HG03442 (cell line): Measurements from ENCODE around the gene DCANP1.

Experiments used
- ATAC-seq: cut with Tn5 transposase; IDR thresholded peaks from one replicate; pipeline ENCODE4 v1.9.1; 2021; ENCODE audit warnings: mild to moderate bottlenecking, moderate library complexity; ENCODE audit not compliant: unreplicated experiment

DCANP1 gene

DNA sequence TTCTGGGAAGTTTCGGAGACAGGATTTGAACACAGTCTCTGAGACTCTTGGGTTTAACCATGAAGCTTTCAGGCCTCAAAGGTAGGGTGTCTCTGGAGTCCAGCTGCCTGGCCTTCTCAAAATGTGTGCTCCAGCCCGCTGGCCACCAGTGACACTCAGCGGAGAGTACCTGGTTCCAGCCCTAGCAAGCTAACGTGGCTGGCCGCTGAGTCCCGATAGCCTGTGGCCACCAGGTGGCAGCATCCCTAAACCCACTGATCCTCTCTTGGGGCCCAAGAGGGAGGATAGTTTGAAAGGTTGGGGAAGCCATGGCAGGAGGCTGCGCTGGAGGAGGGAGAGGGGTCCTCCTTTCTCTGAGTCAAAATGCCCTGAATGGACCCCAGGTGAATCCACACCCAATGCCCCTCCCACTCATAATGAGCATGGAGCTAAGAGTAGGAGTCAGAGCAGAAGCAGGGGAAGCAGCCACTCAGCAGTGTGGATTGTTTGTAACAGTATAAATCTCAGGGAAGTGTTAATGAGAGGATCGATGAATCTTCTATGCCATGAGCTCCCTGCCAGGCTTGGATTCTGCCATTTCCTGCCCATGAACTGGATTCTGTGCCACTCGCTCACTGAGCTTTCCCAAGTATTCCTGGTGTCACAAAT, 10.4 kb upstream of the DCANP1 start:
- ATAC-seq, result peak; percentile 56

DNA sequence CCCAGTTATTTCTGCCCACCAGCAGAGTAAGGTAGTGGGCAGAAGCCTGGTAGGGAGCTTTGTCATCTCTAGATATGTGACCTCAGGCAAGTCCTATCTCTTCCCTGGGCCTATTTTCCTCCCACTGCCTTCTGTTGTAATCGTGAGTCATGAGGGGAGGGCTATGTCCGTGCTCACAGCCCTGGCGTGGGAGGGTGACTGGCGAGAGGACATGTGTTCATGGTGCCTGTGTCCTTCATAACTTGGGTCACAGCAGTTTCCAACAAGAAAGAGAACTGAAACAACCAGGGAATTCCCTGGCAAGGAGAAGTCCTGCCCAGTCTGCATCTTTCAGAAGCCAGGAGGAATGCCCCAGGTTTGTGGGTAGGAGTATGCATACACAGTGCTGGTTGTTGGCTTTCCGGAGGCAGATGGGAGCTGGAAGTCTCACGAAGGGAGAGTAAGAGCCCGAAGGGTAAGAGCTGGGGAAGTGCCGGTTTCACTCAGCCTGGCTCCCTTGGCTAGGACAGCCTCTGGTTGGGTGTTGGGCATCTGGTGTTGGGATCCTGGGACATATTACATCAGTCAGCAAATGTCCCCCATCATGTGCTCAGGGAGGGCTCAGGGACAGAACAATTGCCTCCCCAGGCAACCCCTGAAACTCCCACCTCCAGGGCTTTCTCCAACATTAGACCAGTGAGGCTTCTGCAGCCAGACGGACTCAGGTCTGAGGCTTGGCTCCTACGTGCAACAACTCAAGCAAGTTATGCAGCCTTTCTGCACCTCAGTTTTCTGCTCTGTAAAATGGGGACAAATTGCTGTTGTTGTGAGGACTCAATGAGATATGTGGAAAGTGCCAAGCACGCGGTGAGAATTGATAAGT, 9.3 kb upstream of the DCANP1 start:
- peak; percentile 82 for ATAC-seq

DNA sequence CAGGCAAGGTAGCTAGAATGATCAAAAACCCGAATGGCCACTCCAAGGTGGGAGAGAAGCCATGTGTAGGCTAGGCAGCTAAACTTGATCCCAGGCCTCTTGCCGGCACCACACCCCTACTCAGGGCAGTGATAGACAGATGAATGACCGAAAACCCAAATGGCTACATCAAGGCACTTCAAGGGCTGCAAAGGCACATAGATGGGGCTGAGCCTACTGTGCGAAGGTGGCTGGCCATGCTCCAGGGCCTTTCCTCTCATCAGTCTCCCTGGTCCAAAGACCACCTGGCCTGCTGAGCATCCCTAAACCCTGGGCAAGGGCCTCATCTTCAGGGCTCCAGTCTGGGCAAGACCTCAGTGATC, 8.7 kb upstream of the DCANP1 start:
- no peak for ATAC-seq

DNA sequence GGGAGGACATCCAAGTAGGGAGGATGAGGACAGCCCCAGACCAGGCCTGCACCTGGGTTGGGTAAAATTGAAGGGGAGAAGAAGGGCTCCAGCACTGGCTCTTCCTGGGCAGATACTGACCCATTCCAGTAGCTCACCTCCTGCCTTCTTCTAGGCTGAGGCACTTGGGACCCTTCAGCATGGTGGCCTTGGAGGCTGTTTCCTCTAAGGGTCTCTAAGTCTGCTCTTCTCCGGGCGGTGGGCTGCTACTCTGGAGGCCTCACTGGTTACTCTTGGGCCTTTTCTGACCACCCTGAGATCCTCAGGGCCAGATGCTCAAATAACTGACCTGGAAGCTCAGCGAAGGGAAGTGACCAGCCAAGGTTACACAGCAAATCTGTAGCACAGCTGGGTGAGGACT, 7.8 kb upstream of the DCANP1 start:
- ATAC-seq, result no peak

DNA sequence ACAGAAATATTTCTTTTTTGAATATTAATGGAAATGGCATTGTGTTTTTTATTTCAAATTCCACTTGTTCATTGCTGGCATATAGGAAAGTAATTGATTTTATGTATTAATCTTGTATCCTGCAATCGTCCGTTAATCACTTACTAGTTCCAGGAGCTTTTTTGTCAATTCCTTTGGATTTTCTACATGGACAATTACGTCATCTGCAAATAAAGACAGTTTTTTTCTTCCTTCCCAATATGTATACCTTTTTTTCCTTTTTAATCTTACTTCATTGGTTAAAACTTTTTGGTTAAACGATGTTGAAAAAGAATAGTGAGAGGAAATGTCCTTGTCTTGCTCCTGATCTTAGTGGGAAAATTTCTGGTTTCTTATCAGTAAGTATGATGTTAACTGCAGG, 6.5 kb upstream of the DCANP1 start:
- ATAC-seq, result no peak

DNA sequence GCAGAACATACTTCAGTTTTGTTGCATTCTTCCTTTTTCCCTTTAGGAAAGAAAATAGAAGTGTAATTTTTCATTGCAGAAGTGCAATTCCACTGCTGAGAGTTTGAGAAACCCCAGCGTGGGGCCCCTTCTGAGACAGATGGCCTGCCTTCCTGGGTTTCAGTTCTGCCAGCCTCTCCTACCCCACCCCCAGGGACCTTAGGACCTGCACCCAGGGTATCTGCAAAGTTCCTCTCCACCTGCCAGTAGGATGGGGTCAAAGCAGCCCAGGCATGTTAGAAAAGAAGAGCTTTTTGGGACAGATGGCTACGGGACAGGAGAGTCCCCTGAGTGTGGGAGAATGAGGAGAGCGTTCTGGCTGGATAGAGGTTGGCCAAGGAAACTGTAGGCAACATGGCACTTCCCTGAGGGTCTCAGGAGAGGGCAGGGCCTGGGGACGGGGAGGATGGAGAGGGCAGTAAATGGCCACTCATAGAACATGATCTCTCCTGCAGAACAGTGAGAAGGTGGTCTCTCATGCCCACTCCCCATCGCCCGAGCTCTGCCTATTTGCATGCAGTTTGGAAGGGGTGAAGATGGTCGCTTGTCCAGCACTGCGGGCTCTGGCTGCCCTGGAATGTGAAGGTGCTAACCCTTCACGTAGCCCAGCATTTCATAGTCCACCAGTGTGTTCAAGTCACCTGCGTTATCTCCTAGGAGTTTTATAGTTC, 5.3 kb upstream of the DCANP1 start, which contains the start of gene TIFAB:
Gene TIFAB, minus strand, starts transcription at position 31 of the 710 bp plus-strand sequence. CDS start 2,412 bp downstream, outside the sequence.
- no peak for ATAC-seq

DNA sequence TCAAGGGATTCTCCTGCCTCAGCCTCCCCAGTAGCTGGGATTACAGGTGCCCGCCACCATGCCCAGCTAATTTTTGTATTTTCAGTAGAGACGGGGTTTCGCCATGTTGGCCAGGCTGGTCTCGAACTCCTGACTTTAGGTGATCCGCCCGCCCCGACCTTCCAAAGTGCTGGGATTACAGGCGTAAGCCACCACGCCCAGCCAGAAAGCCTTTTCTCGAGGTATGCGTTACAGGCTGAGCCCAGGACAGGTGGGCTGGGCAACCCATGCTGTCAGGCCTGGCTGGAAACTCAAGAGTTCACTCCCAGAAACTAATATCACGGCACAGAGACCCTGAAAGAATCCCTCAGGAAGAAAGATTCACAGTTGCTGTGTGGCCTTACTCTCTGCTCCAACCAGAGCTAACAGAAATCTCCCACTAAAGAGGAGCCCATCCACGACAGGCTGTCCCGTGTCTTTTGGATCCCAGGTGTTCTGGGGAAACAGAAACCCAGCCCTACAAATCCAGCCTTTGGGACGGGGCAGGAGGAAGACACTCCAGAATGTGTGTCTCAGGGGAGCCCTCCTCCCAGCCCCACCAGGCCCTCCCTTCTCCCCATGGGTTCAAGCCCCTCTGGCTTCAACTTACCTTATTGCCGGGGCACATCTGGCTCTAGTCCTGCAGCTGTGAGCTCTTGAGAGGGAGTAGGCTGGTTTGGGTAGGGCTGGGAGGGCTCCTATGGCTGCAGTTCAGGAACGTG, 4.6 kb upstream of the DCANP1 start:
- no peak for ATAC-seq

DNA sequence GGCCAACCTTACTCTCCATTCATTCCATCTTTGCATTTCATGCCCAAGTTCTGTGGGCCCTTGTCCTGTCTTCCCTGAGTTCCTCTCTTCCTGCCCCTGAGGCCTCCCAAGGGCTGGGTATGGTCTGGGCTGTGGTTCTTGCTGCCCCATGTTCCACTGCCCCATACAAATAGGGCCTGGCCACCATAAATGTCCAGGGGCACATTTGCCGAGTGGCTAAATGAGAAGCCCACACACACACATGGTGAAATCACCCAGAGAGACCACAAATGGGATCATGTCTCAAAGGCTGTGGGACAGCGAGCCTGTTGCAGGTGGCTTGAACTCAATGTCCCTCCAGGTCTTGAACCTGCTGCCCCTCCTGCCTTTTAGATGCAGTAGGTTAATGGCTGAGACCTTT, 3.8 kb upstream of the DCANP1 start:
- ATAC-seq, result no peak

DNA sequence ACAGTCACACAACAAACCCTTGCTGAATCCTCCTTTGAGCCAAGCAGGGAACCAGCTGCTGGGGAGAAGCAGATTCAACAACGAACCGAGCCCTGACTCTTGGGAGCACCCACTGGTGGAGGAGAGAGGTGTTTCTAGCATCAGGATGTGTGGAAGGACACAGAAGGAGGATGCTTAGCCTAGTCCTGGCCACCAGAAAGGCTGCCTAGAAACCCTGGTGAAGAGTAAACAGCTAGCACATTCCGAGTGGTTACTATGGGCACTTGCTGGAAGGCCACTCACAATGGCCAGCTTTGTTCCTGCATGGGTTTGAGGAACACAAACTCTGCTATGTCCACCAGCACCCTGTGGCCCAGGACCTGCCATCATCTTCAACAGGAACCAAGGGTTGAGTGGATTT, 3.2 kb upstream of the DCANP1 start:
- ATAC-seq, result no peak

DNA sequence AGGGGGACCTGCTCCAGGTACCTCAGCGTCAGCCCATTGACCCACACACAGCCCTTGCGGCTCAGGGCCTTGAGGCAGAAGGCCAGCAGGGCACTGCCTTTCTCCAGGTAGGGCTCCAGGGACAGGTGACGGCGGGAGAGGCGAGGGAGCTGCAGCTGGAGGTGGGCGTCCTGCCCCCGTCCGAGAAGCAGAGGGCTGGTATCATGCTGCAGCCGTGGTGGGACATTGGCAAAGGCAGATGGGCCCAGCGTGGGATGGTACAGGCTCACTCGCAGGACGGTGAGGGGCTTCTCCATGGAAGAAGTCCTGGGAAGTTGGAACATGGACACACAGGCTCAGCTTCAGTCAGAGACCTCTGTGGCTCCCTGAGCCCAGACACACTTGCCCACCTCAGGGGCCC, 2.5 kb upstream of the DCANP1 start:
- ATAC-seq, result no peak

DNA sequence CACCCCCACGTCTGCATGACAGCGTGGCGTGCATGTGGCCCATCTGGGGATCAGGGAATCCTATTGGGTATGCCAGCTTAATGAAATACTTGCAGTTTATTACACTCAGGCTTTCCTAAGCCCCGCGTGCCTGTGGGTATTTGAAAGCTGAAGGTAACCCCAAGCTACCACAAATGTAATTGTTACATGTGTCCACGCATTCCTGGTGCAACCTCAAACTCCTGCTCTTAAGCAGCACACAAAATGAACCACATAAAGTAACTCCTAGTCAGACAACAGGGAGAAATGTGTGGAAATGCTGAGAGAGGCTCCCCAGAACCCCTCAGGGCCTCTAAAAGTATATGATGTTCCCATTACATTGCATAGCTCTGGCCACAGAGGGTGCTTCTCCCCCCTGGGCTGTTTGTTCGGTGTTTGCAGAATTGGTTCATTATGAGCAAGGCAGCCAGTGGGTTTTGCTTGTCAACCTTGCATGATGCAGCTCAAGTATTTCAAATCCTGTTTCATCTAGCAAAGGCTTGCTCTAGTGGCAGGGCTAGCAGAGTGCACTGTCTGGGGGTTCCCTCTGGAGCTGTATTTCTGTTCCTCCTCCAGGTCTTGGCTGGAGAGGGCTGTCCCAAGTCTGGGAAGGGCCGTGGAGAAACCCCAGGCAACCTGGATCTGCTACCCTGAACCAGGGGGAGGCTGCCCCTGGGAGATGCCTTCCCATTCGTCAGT, 1.8 kb upstream of the DCANP1 start:
- no peak for ATAC-seq

DNA sequence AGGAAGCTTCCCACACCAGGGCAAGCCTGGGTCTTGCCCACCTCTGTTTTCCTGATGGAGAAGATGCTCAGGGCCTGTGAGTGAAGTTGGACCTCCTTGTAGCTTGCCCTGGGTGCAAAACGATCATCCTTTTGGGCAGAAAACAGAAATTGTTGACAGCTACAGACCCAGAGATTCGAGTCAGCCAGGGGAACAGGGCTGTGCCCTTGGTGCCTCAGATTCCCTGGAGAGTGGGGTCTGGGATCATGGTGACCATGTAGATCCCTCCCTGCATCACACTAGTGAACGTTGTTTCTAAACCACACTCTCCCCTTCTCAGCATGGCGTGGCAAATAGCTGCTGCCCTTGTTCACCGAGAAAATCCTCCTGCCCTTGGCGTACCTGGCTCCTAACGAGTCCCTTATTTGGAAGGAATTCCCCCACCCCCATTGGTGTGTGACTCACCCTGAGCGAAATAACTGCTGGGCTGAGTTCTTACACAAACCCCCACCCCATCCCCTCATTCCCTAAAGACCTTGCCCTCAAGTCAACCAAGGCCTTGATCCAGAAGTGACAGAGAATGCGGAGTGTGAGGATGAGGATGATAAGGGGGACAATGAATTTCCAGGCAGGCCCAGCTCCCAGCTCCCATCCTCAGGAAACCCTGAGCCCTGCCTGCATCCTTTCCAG, 1.1 kb upstream of the DCANP1 start:
- ATAC-seq, result no peak

DNA sequence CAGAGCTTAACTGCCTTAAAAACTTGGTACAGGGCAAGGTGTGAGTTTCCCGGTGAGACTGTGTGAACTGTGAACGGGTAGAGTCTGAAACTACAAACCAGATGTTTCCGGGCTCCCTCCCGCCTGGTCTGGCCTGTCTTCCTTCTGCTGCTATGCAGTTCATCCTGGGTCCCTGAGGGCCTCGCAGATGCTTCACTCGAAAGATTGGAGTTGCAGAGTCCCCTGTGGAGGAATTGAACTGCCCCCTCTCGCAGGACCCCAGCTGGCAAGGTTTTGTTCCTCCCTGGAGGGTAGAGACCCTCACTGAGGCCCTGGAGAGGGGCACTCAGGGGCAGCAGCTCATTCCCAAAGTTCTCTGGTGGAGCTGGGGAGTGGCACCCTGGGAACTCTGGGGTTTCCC, 533 bp downstream of the DCANP1 start:
- ATAC-seq, result no peak

DNA sequence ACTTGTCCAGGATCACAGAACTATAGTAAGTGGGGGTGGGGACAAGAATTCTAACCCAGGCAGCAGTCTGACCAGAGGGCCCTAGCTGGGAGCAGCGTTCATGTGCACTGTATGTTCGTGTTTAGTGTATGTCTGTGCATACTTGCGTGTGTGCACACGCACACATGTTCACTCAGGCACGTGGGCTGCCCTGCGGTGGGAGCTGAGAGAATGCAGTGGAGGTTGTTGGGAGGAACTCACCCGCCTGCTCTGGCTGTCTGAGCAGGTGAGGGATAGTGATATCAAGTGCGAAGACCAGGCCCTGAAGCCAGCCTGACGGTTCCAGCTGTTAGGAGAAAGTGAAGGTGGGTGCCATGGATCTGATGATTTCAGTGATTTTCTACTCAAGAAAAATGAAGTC, 942 bp downstream of the DCANP1 start:
- ATAC-seq, result no peak

DNA sequence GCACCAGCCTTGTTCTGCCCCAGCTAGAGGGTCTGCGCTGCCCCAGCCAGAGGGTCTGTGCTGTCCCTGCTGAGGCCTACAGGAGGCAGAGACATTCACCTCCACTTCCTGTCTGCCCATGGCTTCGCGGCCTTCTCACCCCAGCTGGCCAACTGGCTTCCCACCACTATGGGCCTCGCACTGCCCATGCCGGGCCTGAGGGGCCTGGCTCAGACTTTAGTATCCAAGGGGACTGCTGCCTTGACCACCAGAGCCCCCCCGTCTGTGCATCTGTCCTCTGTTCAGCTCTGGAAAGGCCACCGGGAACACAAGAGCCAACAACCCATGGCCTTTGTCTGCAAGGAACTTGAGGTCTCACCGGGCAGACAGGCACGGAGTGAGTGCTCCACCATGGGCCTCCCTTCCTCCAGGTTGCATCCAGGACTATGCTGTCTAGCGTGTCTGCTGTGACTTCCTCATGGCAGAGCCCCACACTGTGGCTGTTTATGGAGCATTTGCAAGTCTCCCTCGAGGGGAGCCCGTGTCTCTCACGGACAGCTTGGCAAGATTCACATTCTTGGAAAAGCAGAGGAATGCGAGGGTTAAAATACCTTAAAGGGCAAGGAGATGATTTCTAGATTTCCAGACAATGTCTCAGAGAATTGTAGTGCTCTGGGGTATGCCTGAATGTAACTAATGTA, 1.7 kb downstream of the DCANP1 start:
- no peak for ATAC-seq

DNA sequence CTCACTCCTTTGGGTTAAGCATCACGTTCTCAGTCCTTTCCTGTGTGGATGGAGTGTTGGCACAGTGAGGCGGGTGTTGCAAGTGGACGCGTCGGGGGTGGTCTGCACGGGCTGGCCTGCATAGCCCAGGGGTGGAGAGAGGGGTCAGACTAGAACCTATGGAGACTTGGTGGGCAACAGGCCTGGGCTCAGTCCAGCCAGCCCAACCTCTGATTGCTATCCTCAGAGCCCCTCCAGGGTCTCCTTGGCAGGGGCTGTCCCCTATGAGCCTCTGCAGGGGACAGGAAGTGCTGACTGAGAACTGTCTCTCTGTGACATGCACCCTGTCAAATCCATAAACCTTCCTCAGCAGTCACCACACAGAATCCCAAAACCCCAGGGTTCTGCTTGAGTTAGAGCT, 2.3 kb downstream of the DCANP1 start:
- ATAC-seq, result no peak

DNA sequence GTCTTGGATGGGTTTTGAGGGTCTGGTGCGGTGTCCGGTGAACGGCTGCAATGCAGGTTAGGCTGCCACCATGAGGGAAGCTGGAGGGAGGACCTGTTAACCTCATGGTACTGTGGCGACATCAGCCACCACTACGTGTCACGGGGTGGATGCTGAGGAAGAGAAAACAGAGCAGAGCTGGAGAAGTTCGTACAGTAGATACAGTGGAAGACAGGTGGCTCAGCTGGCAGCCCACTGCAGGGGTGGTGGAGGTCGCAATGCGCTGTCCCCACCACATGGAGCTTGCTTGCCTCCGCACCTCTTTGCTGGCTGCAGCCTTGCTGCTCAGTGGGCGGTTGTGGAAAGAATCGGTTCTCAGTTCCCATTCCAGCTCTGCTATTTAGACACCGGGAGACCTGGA, 2.8 kb downstream of the DCANP1 start:
- no peak for ATAC-seq

DNA sequence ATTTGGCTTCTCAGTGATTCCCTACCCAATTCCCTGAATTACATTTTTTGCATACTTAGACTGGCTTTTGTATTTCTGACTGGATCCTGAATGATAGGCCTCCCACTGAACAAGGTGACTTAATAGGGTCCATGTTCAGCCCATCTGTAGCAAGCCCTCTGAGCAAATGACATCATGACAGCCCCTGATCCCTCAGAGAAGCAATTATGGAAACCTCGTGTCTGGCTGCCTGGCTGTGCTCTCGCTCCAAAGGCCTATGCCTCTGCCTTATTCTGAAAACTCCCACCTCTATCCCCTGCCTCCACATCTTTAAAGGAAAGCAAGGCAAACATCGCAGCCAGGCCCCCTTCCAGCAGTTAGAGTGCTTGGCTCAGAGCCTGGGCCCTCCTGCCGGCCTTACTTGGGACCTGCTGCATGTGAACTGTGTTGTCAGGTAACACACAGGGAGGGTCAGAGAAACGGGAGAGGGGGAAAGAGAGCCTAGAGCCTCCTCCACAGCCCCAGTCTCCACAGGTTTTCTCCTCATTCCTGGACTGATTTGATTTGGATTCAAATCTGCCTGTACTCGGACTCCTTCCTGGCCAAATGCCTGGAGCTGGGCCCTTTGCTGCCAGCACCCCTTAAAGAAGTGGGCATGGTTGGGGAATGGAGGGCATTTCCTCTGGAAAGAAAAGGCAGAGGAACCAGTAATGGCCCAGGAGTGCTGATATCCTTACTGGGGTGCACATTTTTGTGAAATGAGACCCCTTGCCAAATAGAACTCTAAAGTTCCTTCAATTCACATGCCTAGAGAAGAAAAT, 3.8 kb downstream of the DCANP1 start:
- no peak for ATAC-seq
